ENCODE measurements around the gene ADARB1. TPM values are rescaled to one million over a fixed set of nuclear protein-coding genes. Genes with fewer than 3 reads are reported as not detected.
"Not testable (repeated sequence)": the region's sequence is repeated elsewhere in the genome, so short reads cannot be mapped to it uniquely, and the experiment has no call there.

ADARB1 gene
- polyA plus RNA-seq, 1 experiment, result 25.3 TPM

- CTCF ChIA-PET, result interaction anchor here (10.3 kb wide), 1 partner anchor 6 kb away, joined by 82 read pairs; no protein-coding TSS in a partner anchor
- no peak overlapping the region for H3K4me3 ChIP-seq (ENCODE audit: low read depth, low read length)
These were observed 70.8 kb downstream of the ADARB1 start for GRCh38 chr21:45145146-45145545.

GRCh38 chr21:45145846-45146245 lies 71.5 kb downstream of the ADARB1 start:
- H3K27me3 ChIP-seq (ENCODE audit: control insufficient read depth, insufficient read depth, low read length); H3K9me3 ChIP-seq (ENCODE audit: control insufficient read depth, insufficient read depth, low read length); DNase-seq (ENCODE audit: low read depth, low spot score); H3K4me3 ChIP-seq (ENCODE audit: low read depth, low read length); POLR2A ChIA-PET; H3K27ac ChIP-seq (ENCODE audit: low read depth, low read length): not testable (repeated sequence)
- CTCF ChIA-PET, result interaction anchor here (10.3 kb wide), 1 partner anchor 7 kb away, joined by 82 read pairs; no protein-coding TSS in a partner anchor

More at GRCh38 chr21:45145146-45145545, 70.8 kb downstream of the ADARB1 start:
- Histone ChIP-seq H3K9me3 (ENCODE audit: control insufficient read depth, insufficient read depth, low read length) (no peaks in the 10 kb centered on the region), H3K27me3 (ENCODE audit: control insufficient read depth, insufficient read depth, low read length) (no peaks in the 10 kb centered on the region), H3K27ac (ENCODE audit: low read depth, low read length) (no peak overlapping the region)
- TF ChIP-seq, protein P1, sequence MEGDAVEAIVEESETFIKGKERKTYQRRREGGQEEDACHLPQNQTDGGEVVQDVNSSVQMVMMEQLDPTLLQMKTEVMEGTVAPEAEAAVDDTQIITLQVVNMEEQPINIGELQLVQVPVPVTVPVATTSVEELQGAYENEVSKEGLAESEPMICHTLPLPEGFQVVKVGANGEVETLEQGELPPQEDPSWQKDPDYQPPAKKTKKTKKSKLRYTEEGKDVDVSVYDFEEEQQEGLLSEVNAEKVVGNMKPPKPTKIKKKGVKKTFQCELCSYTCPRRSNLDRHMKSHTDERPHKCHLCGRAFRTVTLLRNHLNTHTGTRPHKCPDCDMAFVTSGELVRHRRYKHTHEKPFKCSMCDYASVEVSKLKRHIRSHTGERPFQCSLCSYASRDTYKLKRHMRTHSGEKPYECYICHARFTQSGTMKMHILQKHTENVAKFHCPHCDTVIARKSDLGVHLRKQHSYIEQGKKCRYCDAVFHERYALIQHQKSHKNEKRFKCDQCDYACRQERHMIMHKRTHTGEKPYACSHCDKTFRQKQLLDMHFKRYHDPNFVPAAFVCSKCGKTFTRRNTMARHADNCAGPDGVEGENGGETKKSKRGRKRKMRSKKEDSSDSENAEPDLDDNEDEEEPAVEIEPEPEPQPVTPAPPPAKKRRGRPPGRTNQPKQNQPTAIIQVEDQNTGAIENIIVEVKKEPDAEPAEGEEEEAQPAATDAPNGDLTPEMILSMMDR (IDR thresholded peaks at IDR 0.05; ENCODE audit: low read depth, low read length), result no peak
- POLR2A ChIA-PET, result no interaction called here
- DNase-seq (ENCODE audit: low read depth, low spot score), result no peak

DNA sequence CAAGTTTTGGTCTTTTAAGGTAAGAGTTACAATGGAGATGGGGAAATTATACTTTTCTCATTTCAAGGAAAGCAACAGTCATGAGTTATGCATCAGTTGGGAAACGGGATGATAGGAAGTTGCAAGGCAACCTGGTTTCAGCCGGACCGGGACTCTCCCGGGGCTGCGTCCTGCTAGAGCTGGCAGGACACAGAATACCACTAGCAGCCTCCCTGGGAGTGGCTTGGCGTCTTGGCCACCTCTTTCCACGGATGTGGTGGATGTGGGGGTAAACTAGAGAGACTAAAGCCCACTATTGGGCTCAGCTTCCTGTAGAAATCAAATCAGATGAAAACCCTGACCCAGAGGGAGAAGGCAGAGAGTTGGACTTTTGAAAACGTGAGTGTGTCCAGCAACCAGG lies 71.9 kb downstream of the ADARB1 start:
- Histone ChIP-seq H3K27me3 (ENCODE audit: control insufficient read depth, insufficient read depth, low read length) (no peaks in the 10 kb centered on the region), H3K4me3 (ENCODE audit: low read depth, low read length) (no peak overlapping the region), H3K27ac (ENCODE audit: low read depth, low read length) (no peak overlapping the region), H3K9me3 (ENCODE audit: control insufficient read depth, insufficient read depth, low read length) (no peaks in the 10 kb centered on the region)
- ChIA-PET POLR2A (no interaction called here), CTCF (interaction anchor here (1.5 to 10.3 kb wide), 2 partner anchors 7 to 22 kb away, joined by 4 to 82 read pairs; no protein-coding TSS in a partner anchor)
- no peak for DNase-seq (ENCODE audit: low read depth, low spot score)
- TF ChIP-seq, protein P1 (IDR thresholded peaks at IDR 0.05; ENCODE audit: low read depth, low read length), result no peak

DNA sequence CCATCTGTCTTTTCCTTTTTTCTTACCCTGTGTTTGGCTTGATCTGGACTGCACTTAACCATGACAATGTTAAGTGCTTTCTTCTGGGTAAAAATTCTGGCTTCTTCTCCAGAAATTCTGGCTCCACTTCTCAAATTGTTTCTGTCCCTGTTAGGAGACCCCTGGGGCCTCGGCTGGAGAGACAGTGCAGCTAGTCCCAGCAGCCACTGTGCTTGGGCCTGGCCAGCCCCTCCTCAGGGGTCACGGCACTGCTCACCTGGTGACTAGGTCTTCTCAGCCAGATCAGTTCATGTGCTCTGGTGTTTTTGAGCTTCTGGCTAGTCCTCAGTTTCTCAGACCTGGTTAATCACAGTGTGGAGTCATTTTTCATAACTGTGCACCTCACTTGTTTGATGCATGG lies 72.4 kb downstream of the ADARB1 start:
- TF ChIP-seq, protein P1 (IDR thresholded peaks at IDR 0.05; ENCODE audit: low read depth, low read length), result no peak
- no peaks in the 10 kb centered on the region for H3K27me3 ChIP-seq (ENCODE audit: control insufficient read depth, insufficient read depth, low read length)
- no peak overlapping the region for H3K27ac ChIP-seq (ENCODE audit: low read depth, low read length)
- CTCF ChIA-PET, result interaction anchor here (1.5 to 10.3 kb wide), 2 partner anchors 8 to 21 kb away, joined by 4 to 82 read pairs; no protein-coding TSS in a partner anchor
- no peak overlapping the region for H3K4me3 ChIP-seq (ENCODE audit: low read depth, low read length)
- DNase-seq (ENCODE audit: low read depth, low spot score), result no peak
- no peaks in the 10 kb centered on the region for H3K9me3 ChIP-seq (ENCODE audit: control insufficient read depth, insufficient read depth, low read length)
- POLR2A ChIA-PET, result no interaction called here

GRCh38 chr21:45147473-45148315 lies 73.3 kb downstream of the ADARB1 start:
- Histone ChIP-seq H3K27me3 (ENCODE audit: control insufficient read depth, insufficient read depth, low read length) (no peaks in the 10 kb centered on the region), H3K27ac (ENCODE audit: low read depth, low read length) (no peak overlapping the region), H3K4me3 (ENCODE audit: low read depth, low read length) (no peak overlapping the region), H3K9me3 (ENCODE audit: control insufficient read depth, insufficient read depth, low read length) (no peaks in the 10 kb centered on the region)
- TF ChIP-seq, protein P1 (IDR thresholded peaks at IDR 0.05; ENCODE audit: low read depth, low read length), result no peak
- ChIA-PET POLR2A (no interaction called here), CTCF (interaction anchor here (1.5 to 10.3 kb wide), 2 partner anchors 9 to 20 kb away, joined by 4 to 82 read pairs; no protein-coding TSS in a partner anchor)
- no peak for DNase-seq (ENCODE audit: low read depth, low spot score)

All from AG04450 (cell line).